ENCODE data around the gene FAAP100.
A peak's percentile ranks its signal among the peaks of the same experiment; 100 is the strongest.

Gene FAAP100

GRCh38 chr17:81522491-81523401 lies 29.4 kb downstream of the FAAP100 start:
- peak; percentile 46 for DNase-seq

GRCh38 chr17:81520021-81520901 lies 31.9 kb downstream of the FAAP100 start:
- no peak for DNase-seq

GRCh38 chr17:81519284-81520020 lies 32.7 kb downstream of the FAAP100 start:
- DNase-seq = no peak

DNA sequence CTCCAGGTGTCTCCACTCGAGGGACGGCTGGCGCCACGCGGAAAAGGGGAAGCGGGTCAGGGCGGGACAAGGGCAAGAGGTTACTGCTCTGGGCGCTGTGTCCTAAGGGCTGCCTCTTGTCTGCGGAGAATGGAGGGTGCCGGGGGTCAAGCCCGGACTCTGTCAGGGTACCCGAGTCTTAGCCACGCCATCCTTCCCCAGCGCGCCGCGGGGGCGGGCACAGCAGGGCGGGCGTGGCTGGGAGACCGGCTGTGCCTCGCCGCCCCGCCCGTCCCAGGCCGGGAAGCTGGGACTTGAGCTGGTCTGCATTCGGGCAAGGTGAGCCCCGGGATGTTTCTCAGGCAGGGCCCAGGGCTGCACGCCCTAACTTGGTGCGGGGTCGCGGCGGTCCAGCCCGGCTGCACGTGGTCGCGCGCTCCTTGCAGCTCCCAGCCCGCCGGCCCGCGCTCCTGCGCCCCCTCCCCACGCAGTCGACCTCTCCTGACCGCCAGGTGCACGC lies 33.3 kb downstream of the FAAP100 start:
- DNase-seq = no peak

DNA sequence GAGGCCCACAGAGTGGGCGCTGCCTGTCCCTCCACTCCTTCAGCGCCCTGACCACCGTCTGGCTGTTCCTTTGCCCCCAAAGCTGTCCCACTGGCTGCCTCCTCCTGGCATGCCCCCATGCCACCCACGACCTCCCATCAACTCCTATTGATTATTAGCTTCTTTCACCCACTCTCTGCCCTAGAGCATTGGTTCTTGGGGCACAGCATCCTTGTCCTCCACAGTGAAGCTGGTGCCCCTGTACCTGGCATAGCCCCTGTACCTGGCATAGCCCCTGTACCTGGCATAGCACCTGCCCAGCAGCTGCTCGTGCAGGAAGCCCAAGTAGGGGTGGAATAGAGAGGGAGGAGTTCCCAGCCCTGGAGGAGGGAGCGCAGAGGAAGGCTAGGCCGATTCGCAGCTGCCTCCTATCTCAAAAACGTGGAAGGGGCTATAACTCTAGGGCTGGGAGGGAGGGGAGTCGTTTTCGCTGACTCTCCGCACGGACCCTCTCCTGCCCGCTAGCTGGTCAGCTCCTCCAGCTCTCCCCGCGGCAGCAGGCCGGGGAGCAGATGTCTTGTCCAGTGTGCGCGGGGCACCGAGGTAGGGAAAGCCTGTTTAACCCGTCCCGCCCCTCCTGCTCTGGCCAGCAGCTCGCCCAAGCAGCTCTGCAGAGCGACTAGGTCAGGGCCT lies 33.9 kb downstream of the FAAP100 start:
- DNase-seq = no peak

DNA sequence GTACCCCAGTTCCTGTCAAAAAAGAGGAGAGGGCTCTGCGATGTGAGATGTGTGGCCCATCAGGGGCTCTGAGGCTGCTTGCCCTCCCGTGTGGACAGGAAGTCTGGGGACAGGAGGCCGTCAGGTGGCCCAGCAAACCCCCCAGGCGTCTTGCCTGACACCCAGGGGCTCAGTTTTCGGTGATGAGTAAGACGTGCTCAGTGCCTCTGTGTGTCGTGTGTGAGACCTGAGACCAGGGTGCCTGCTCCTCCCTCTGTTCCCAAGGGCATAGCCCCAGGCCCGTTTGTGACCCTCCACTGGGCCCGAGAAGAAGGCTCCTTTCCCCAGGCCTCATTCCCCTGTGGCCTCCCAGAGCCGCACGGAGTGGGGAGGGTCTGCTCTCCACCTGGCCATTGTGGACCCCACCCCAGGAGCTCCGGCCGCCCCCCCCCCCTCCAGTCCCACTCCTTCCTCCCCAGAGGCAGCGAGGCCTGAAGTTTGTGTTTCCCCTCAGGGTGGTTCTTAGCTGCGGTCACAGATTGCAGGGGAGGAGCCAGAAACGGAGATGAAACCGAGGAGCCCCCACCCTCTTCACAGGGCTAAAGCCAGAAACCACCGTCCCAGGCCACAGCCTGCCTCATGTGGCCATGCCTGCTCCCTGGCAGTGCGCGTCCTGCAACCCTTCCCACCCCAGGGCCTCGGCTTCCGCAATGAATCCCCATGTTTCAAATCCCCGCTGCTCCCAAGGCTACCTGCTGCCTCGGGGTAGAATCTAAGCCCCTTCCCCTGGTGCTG lies 34.6 kb downstream of the FAAP100 start:
- no peak for DNase-seq

GRCh38 chr17:81517009-81517338 lies 35.2 kb downstream of the FAAP100 start:
- DNase-seq = no peak

DNA sequence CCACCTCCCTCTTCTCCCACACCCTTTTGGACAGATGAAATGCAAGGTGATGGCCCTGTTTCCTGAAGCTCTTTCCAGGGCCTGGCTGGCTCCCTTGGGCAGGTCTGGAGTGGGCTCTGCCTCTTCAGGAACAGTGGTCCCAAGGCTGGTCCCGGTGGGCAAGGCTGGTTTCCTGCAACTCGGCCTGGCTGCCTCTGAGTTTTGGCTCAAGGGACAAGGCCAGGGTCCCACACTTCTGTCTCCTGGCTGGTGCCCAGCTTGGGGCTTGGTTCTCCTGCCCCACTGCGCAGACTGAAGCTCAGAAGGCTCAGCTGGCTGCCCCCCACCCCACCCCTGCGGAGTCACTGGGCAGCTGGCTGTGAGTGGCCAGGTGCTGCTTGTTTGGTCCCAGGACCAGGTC lies 35.7 kb downstream of the FAAP100 start:
- DNase-seq = no peak

DNA sequence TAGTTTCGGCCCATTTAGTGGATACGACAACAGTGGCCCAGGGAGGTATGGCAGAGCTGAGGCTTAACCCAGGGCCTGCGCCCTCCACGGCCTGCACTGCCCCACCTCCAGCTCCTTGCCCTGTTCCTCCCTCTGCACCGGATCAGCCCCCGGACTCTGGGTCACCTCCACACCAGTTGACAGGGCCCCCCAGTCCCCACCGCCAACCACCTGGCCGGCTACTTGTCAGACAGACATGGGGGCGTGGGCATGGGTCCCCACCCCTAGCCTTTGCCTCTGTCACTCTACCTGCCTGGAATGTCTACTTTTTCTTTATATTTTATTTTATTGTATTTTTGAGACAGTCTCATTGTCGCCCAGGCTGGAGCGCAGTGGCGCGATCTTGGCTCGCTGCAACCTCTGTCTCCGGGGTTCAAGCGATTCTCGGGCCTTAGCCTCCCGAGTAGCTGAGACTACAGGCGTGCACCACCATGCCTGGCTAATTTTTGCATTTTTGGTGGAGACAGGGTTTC lies 36.6 kb downstream of the FAAP100 start:
- no peak for DNase-seq

GRCh38 chr17:81514739-81515529 lies 37.2 kb downstream of the FAAP100 start:
- DNase-seq = peak; percentile 95

DNA sequence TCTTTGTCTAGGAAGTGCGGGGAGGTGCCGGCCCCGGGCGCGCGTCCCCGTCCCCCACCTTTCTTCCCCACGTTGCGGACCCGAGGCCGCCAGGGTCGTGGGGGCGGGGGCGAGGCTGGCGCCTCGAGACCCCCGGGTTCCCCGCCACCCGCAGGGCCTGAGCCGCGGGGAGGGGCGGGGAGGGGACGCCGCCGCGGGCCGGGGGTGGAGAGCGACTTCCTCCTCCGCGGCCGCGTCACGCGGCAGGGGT lies 37.7 kb downstream of the FAAP100 start:
- no peak for DNase-seq

- peak; percentile 79 for DNase-seq
Measured at GRCh38 chr17:81513753-81514488, 38.2 kb downstream of the FAAP100 start.

DNA sequence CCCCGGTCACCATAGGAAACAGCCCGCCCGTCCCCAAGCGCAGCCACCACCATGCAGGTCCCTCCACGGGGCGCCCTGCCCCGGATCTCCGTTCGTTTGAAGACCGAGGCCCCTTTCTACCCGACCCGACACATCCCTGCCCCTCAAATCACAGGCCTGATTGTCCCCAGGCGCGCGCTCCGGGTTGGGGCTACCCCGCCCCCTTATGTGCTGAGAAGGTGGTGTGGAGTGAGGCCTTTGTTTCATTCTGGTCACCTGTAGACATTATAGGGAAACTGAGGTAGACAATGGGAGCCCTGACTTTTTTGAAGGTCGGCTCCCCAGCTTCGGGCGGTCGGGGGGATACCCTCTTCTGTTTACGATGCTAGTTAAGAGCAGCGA lies 38.8 kb downstream of the FAAP100 start:
- DNase-seq = peak; percentile 75

DNA sequence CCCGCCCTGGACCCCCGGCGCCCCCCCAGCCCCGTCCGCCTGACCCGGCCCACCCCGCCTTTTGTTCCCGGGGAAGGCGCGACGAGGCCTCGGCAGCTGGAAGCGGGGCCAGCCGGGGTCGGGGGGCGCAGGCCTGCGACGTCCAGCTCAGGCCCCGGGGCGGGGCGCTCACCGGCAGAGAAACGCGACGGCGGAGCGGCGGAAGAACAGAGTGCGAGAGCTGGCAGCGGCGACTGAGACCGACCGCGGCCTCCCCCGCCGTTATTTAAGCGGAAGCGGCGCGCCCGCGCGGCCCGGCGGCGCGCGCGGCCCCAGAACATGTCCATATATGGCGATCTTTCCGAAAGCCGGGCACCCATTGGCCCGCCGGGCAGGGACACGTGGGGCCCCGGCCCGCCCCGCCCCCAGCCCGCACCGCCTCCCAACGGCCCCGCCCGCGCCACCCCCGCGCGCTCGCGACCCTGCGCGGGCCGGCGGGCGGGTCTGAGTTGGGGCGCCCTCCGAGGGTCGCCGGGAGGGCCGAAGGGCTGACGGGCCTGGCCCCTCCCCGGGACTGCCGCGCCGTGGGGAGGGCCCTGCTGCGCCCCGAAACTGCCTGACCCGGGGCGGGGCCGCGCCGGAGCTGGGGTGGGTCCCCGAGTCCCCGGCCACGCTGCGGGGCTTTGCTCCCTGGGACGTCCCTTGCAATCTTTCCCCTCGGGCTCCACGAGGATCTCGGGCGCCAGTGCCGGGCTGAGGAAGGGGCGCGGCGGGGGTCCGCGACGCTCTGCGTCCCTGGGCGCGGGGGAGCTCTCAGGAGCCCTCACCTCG lies 39.4 kb downstream of the FAAP100 start, which contains the start of gene ACTG1:
TSS of gene ACTG1 (minus strand) at position 238 of the 810 bp plus-strand sequence. CDS start 445 bp downstream, outside the sequence.
- DNase-seq = peak; percentile 96

- peak; percentile 44 for DNase-seq
Measured at GRCh38 chr17:81511804-81512561, 40.2 kb downstream of the FAAP100 start.

GRCh38 chr17:81511554-81511803 lies 40.7 kb downstream of the FAAP100 start:
- DNase-seq = no peak

DNA sequence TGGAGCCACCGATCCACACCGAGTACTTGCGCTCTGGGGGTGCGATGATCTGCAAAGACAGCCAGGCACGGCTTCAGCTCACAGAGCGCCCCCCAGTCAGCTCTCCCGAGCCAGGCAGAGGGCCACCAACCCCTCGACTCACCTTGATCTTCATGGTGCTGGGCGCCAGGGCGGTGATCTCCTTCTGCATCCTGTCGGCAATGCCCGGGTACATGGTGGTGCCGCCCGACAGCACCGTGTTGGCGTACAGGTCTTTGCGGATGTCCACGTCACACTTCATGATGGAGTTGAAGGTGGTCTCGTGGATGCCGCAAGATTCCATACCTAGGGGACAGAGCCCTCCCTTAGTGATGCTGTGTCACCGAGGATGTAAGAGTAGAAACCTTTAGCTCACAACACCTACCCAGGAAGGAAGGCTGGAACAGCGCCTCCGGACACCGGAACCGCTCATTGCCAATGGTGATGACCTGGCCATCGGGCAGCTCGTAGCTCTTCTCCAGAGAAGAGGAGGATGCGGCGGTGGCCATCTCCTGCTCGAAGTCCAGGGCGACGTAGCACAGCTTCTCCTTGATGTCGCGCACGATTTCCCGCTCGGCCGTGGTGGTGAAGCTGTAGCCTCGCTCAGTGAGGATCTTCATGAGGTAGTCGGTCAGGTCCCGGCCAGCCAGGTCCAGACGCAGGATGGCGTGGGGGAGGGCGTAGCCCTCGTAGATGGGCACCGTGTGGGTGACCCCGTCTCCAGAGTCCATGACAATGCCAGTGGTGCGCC lies 41.2 kb downstream of the FAAP100 start:
- peak; percentile 42 for DNase-seq
